HepG2 (cell line): ENCODE measurements around the gene TBCD. TPM values are rescaled to one million over a fixed set of nuclear protein-coding genes. Genes with fewer than 3 reads are reported as not detected.

Experiments used
- ATAC-seq: fragments of 200-7000 bp; cut with Tn5 transposase; 3 replicates; pipeline ENCODE4 v1.9.1; 2020; ENCODE audit warnings: mild to moderate bottlenecking, moderate library complexity
- BruUV-seq: library from RNA; stranded (reverse); fragments of 400-500 nt; replicated peaks from 2 replicates; lab custom pipeline; 2021; lab: Mats Ljungman, UMichigan
- CTCF ChIA-PET: fragments of 300-600 bp; formaldehyde crosslinking; extraction: SDS; loops from one replicate; lab custom pipeline; 2021; ENCODE audit warnings: low total read pairs, inconsistent platforms, low intra/inter-chr PET ratio; lab: Yijun Ruan, JAX
- POLR2A ChIA-PET: fragments of 350-600 bp; sonication (Branson Sonifier 250); formaldehyde crosslinking; loops from one replicate; lab custom pipeline; 2020; ENCODE audit warnings: antibody characterized with exemption, inconsistent platforms; lab: Yijun Ruan, JAX
- DNase-seq: peaks from one replicate; pipeline ENCODE4 v3.0.0-alpha.2; 2015; ENCODE audit warnings: low spot score
- FAIRE-seq: peaks from 3 replicates; lab custom pipeline; 2011; peaks lifted over from hg19 to GRCh38; lab: Jason Lieb, UNC
- H2AFZ ChIP-seq: one replicate; pipeline ENCODE4 v1.6.1; 2011; ENCODE audit warnings: low read length, inconsistent platforms
- H3K27ac ChIP-seq: fragments of 300-600 bp; 3 replicates; pipeline ENCODE4 v1.8.0; 2011; ENCODE audit warnings: mixed run types, mild to moderate bottlenecking, mixed read lengths, low read length, inconsistent platforms; ENCODE audit not compliant: insufficient read depth; ENCODE audit errors: extremely low read length
- H3K27me3 ChIP-seq, 2 experiments: fragments of 200-600 bp in 1 of 2; 2 replicates in 1 of 2; 3 replicates in 1 of 2; pipeline versions ENCODE4 v1.6.0 to v1.8.0; 2011; ENCODE audit warnings: low read length in 2 of 2, mild to moderate bottlenecking in 2 of 2, moderate library complexity in 2 of 2, inconsistent platforms in 1 of 2; ENCODE audit not compliant: insufficient read depth in 2 of 2, control insufficient read depth in 1 of 2
- H3K36me3 ChIP-seq, 2 experiments: fragments of 200-600 bp in 1 of 2; replicated peaks in 1 of 2; 2 replicates in 1 of 2; 3 replicates in 1 of 2; pipeline versions ENCODE4 v1.5.1 to v1.8.0; 2011; ENCODE audit warnings: low read length in 2 of 2, inconsistent platforms in 1 of 2; ENCODE audit not compliant: insufficient read depth in 2 of 2, control insufficient read depth in 1 of 2
- H3K4me1 ChIP-seq: 2 replicates; pipeline ENCODE4 v1.5.1; 2012; ENCODE audit warnings: low read length, inconsistent platforms; ENCODE audit not compliant: insufficient read depth
- H3K4me2 ChIP-seq: 2 replicates; pipeline ENCODE4 v1.6.0; 2011; ENCODE audit warnings: low read depth, low read length, inconsistent platforms
- H3K4me3 ChIP-seq, 3 experiments: fragments of 200-600 bp in 1 of 3; sonication (generic), shearing (Covaris generic) in 1 of 3; replicated peaks in 1 of 3; 2 replicates each; pipeline ENCODE4 v1.5.1; 2011 to 2016; ENCODE audit warnings: low read length in 3 of 3, inconsistent platforms in 2 of 3, low read depth in 2 of 3, mild to moderate bottlenecking in 2 of 3, control low read depth in 1 of 3, mixed read lengths in 1 of 3; ENCODE audit not compliant: insufficient read depth in 1 of 3
- H3K79me2 ChIP-seq: one replicate; pipeline ENCODE4 v1.6.1; 2011; ENCODE audit warnings: low read length, inconsistent platforms; ENCODE audit not compliant: insufficient read depth
- H3K9ac ChIP-seq: 2 replicates; pipeline ENCODE4 v1.6.0; 2011; ENCODE audit warnings: mild to moderate bottlenecking, low read depth, low read length, inconsistent platforms; ENCODE audit not compliant: insufficient read depth
- H3K9me3 ChIP-seq: 2 replicates; pipeline ENCODE4 v1.5.1; 2012; ENCODE audit warnings: mild to moderate bottlenecking, low read length
- H4K20me1 ChIP-seq: 2 replicates; pipeline ENCODE4 v1.6.0; 2011; ENCODE audit warnings: inconsistent platforms, mild to moderate bottlenecking, low read length, moderate library complexity; ENCODE audit not compliant: insufficient read depth
- ATF6 ChIP-seq: sonication (generic); formaldehyde crosslinking; conservative IDR thresholded peaks from 2 replicates; pipeline ENCODE4 v1.4.0; 2020; ENCODE audit warnings: missing genetic modification reagents
- MTA1 ChIP-seq: sonication (generic); formaldehyde crosslinking; IDR thresholded peaks from 2 replicates; pipeline ENCODE4 v1.4.0; 2020; ENCODE audit warnings: missing genetic modification reagents, mild to moderate bottlenecking, borderline replicate concordance
- PRDM10 ChIP-seq: sonication (generic); formaldehyde crosslinking; IDR thresholded peaks from 2 replicates; pipeline ENCODE4 v1.4.0; 2020; ENCODE audit warnings: low read depth, missing genetic modification reagents
- RERE ChIP-seq: IDR thresholded peaks from 2 replicates; pipeline ENCODE4 v1.6.1; 2016; ENCODE audit warnings: low read depth, missing genetic modification reagents, missing compliant biosample characterization
- ZNF232 ChIP-seq: sonication (generic); formaldehyde crosslinking; IDR thresholded peaks from 2 replicates; pipeline ENCODE4 v1.4.0; 2020; ENCODE audit warnings: missing genetic modification reagents, borderline replicate concordance
- ZNF333 ChIP-seq: sonication (generic); formaldehyde crosslinking; IDR thresholded peaks from 2 replicates; pipeline ENCODE4 v1.4.0; 2020; ENCODE audit warnings: mild to moderate bottlenecking, missing genetic modification reagents, borderline replicate concordance
- WGBS: methylation state at CpG from one replicate; pipeline ENCODE4 v1.1.6; 2017; ENCODE audit warnings: low lambda C conversion rate; 5-methylcytosine and 5-hydroxymethylcytosine counted together
- in situ Hi-C: cut with HindIII; loops from 2 replicates; pipeline ENCODE4 v1.10.0; 2017; ENCODE audit warnings: low pct_unique_long_range_greater_than_20kb; ENCODE audit not compliant: extremely low pct_ligation_motif_present
- intact Hi-C: fragments of 100-400 bp; cut with micrococcal nuclease; formaldehyde crosslinking; loops from one replicate; pipeline ENCODE4 v1.10.0; 2022; ENCODE audit not compliant: unreplicated experiment
- polyA plus RNA-seq, 8 experiments: library from polyadenylated mRNA; depleted of rRNA in 3 of 8; stranded (reverse) in 7 of 8; unstranded in 1 of 8; fragments of >200 nt; fragmentation: Illumina TruSeq in 4 of 8; extraction: Trizol in 4 of 8; gene quantifications; 2 replicates each; pipeline versions ENCODE4 v1.2.1 to v1.2.3, GENCODE V29; 2011 to 2016; ENCODE audit warnings: low read depth in 4 of 8, missing spikeins in 1 of 8, mixed read lengths in 1 of 8; ENCODE audit not compliant: insufficient read depth in 1 of 8
- total RNA-seq, 5 experiments: library from RNA; depleted of rRNA; stranded (reverse); fragments of >200 nt; fragmentation: Illumina TruSeq; extraction: Trizol; gene quantifications; 2 replicates each; pipeline ENCODE4 v1.2.3, GENCODE V29; 2016; ENCODE audit warnings: low read depth in 1 of 5

Gene TBCD
- total and polyA plus RNA-seq, 2 of the 13 experiments (the other 11 are each of a cell fraction or from before 2014, with no cell fraction given), result 33.9 to 54.8 TPM

- TF ChIP-seq RERE (CRISPR knock-in tag), result no peak
Observed at GRCh38 chr17:82907797-82908542, 156.1 kb downstream of the TBCD start (continued).

GRCh38 chr17:82908543-82909160 is 156.8 kb downstream of the TBCD start:
- H3K4me2 ChIP-seq, result no peak overlapping the region
- H3K79me2 ChIP-seq, result no peaks in the 10 kb centered on the region
- no peaks in the 10 kb centered on the region for H4K20me1 ChIP-seq
- H3K4me3 ChIP-seq, result no peak overlapping the region
- no peaks in the 10 kb centered on the region for H3K4me1 ChIP-seq
- ATAC-seq (no peak), FAIRE-seq (no peak), DNase-seq (no peak)
- H3K9me3 ChIP-seq, result no peaks in the 10 kb centered on the region
- ChIA-PET CTCF (no interaction called here), POLR2A (no interaction called here)
- no TSS peak for BruUV-seq
- H3K27me3 ChIP-seq, result no peaks in the 10 kb centered on the region
- no peak overlapping the region for H3K9ac ChIP-seq
- no peak overlapping the region for H3K27ac ChIP-seq
- WGBS, result 95% methylated on average over 13 of the region's 13 CpGs
- no peak overlapping the region for H2AFZ ChIP-seq
- intact Hi-C loops, result no loop called here
- in situ Hi-C loops, result no loop called here
- H3K36me3 ChIP-seq, result peaks cover 13 to 38% of the 10 kb centered on the region in 2 experiments; a peak in 4 of 5 replicates
- TF ChIP-seq ZNF333 (CRISPR knock-in tag) (no peak), ZNF232 (CRISPR knock-in tag) (no peak), PRDM10 (CRISPR knock-in tag) (no peak), MTA1 (CRISPR knock-in tag) (no peak), ATF6 (no peak)
